Muscle layer of duodenum (tissue), 2 donors: ENCODE measurements around the gene CRYL1.

Source experiments
- H3K27ac ChIP-seq: one replicate; pipeline ENCODE4 v1.7.0; 2013; ENCODE audit warnings: mild to moderate bottlenecking, low read length
- H3K27me3 ChIP-seq: one replicate; pipeline ENCODE4 v1.7.0; 2013; ENCODE audit warnings: low read depth, mild to moderate bottlenecking, control low read depth, low read length
- H3K36me3 ChIP-seq, 2 donors: one replicate each; pipeline ENCODE4 v1.7.0; 2013; ENCODE audit warnings: low read length in 2 of 2, control low read depth in 1 of 2, mild to moderate bottlenecking in 1 of 2; ENCODE audit not compliant: insufficient read depth in 2 of 2, control insufficient read depth in 1 of 2
- H3K4me1 ChIP-seq, 2 donors: one replicate each; pipeline ENCODE4 v1.7.0; 2013; ENCODE audit warnings: low read length in 2 of 2, mild to moderate bottlenecking in 2 of 2, control low read depth in 1 of 2, moderate library complexity in 1 of 2; ENCODE audit not compliant: insufficient read depth in 2 of 2, control insufficient read depth in 1 of 2
- H3K4me3 ChIP-seq, 2 donors: one replicate each; pipeline ENCODE4 v1.7.0; 2013; ENCODE audit warnings: low read length in 2 of 2, low read depth in 1 of 2, mild to moderate bottlenecking in 1 of 2
- H3K9me3 ChIP-seq, 2 donors: one replicate each; pipeline ENCODE4 v1.7.0; 2013; ENCODE audit warnings: low read length in 2 of 2, control low read depth in 1 of 2, mild to moderate bottlenecking in 1 of 2; ENCODE audit not compliant: control insufficient read depth in 1 of 2
- donor health status: healthy.

Gene CRYL1

DNA sequence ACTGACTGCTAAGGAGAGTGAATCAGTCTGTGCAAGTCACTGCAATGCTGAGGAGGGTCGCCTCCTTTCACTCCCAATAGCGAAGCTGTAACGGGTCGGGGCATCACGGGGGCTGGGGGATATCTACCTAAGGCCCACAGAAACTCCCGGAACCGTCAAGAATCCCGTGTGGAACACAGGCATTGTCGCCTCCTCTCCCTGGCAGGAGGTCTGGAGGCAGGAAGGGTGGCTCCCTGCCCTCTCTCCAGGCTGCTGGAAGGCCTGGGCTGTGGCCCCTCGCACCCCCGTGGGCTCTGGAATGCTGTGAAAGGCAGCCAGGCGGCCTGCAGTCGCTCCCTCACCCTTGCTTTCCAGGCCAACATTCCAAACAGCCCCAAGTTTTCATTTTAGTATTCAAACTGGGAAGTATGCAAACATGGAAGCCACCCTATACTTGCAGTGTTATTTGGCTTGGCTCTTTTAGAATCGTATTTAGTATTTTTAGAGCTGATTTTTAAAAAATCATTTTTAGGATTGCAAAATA, 109.4 kb downstream of the CRYL1 start:
- H3K4me3 ChIP-seq = no peak overlapping the region
- H3K9me3 ChIP-seq = no peaks in the 10 kb centered on the region
- no peaks in the 10 kb centered on the region for H3K4me1 ChIP-seq
- H3K27ac ChIP-seq = no peak overlapping the region
- peaks cover 0 to 5% of the 10 kb centered on the region in 2 donors for H3K36me3 ChIP-seq
- H3K27me3 ChIP-seq = no peaks in the 10 kb centered on the region

DNA sequence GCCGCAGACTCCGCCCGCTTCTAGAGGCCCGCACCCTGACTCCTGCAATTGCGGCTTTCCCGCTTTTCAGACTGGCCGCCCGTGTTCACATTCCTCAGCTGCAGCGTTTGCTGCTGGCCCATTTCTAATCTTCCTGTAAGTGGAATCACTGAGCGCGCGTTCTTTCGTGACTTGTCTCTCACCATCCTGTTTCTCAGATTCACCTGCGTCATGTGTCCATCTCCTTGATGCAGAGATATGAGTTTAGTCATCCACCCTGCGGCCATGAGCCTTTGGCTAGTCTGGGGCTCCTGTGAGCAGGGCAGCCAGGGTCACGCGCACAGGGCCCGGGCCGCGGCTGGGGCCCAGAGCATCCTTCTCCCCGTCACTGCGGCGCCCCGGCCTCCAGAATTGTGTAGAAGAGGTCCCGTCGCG, 110.0 kb downstream of the CRYL1 start:
- Histone ChIP-seq H3K36me3 (peaks cover 0 to 5% of the 10 kb centered on the region in 2 donors), H3K4me3 (no peak overlapping the region), H3K9me3 (no peaks in the 10 kb centered on the region), H3K27ac (no peak overlapping the region), H3K4me1 (no peaks in the 10 kb centered on the region), H3K27me3 (no peaks in the 10 kb centered on the region)

- Histone ChIP-seq H3K36me3 (peaks cover 0 to 5% of the 10 kb centered on the region in 2 donors), H3K4me1 (no peaks in the 10 kb centered on the region), H3K9me3 (no peaks in the 10 kb centered on the region), H3K27ac (no peak overlapping the region), H3K4me3 (no peak overlapping the region), H3K27me3 (no peaks in the 10 kb centered on the region)
Observed at GRCh38 chr13:20415306-20415679, 110.4 kb downstream of the CRYL1 start.

GRCh38 chr13:20414546-20415305, 110.9 kb downstream of the CRYL1 start:
- Histone ChIP-seq H3K36me3 (peaks cover 0 to 4% of the 10 kb centered on the region in 2 donors), H3K27ac (no peak overlapping the region), H3K4me1 (no peaks in the 10 kb centered on the region), H3K9me3 (no peaks in the 10 kb centered on the region), H3K27me3 (no peaks in the 10 kb centered on the region), H3K4me3 (no peak overlapping the region)

DNA sequence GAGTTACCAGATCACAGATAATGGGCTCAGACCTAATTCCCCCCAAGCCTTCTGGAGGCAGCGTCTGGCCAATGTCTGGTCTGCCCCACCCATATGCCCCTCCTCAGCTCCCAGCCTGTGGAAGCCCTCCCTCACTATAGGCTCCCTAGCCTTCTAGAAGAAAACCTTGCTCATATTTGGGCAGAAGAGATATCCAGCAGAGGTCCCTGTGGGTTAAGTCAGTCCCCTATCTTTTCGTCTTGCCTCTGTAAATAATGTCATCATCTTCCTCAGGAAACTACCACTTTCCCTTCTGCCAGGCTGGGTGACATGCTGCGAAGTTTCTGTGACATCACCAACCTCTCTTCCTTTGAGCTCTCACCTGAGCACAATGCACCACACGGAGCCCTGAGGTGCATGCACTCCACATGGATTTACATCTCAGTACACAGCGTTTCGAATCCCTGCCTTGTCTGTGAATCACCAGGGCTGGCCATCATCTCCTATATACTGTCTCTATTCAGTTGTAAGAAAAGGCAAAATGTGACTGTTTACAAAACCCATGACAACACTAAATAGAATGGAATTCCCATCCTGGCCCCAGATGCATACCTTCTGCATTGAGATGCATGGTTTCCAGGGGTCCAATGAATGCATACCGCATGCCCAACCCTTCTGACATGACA, 112.8 kb downstream of the CRYL1 start:
- H3K27ac ChIP-seq = no peak overlapping the region
- H3K4me3 ChIP-seq = no peak overlapping the region
- H3K9me3 ChIP-seq = no peaks in the 10 kb centered on the region
- no peaks in the 10 kb centered on the region for H3K36me3 ChIP-seq
- no peaks in the 10 kb centered on the region for H3K4me1 ChIP-seq
- H3K27me3 ChIP-seq = no peaks in the 10 kb centered on the region

DNA sequence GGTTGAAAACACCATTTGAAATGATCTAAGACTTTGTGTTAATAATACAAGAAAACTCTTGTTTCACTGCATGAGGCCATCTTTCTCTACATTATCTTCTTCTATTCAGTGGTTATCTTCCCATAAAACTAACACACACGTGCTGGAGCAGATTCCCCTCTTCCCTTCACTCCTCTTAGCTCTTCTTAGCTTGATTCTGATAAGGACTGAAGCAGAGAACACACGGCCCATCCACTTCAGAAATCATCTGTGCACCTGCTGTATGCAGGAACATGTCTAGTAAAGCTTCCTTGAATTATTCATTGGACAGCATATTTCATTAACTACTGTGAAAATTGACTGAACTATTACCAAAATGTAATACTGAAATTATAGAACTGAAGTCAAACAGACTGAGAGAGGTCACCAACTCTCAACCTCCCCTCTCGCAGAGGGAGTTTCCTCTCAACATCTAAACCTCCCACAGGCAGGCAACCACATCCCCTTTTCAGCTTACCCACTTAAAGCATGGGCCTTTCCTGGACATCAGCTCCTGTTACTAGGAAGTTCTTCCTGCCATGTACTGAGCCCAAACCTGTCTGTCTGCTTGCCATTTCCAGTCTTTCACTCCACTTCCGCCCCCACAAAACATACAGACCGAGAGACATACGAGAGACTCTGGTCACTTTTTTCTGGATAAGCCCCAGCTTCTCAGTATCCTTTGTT, 113.9 kb downstream of the CRYL1 start:
- Histone ChIP-seq H3K4me3 (no peak overlapping the region), H3K27ac (no peak overlapping the region), H3K4me1 (no peaks in the 10 kb centered on the region)

DNA sequence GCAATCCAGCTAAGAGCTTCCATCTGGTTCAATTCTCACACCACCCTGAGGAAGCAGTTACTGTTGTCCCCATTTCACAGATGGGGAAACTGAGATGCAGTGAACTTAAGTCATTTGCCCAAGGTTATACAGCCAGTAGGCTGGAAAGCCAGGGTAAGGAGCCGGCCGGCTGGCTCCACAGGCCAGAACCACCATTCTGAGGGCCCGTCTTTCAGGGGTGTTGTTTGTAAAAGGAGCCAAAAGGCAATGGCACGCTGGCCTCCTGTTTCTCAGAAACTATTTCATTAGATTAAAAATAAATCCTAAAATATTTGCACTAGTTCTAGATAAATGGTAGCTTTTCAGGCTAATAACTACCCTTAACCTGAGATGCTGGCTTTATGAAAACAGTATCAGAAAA, 114.9 kb downstream of the CRYL1 start:
- Histone ChIP-seq H3K4me1 (no peaks in the 10 kb centered on the region), H3K4me3 (no peak overlapping the region)

More for the DNA sequence above, 113.9 kb downstream of the CRYL1 start:
- Histone ChIP-seq H3K9me3 (no peaks in the 10 kb centered on the region), H3K36me3 (no peaks in the 10 kb centered on the region), H3K27me3 (no peaks in the 10 kb centered on the region)

GRCh38 chr13:20408181-20408580, 117.5 kb downstream of the CRYL1 start:
- no peaks in the 10 kb centered on the region for H3K27me3 ChIP-seq
- H3K4me1 ChIP-seq = no peaks in the 10 kb centered on the region
- no peak overlapping the region for H3K27ac ChIP-seq
- H3K9me3 ChIP-seq = no peaks in the 10 kb centered on the region
- peaks cover 4 to 22% of the 10 kb centered on the region in 2 donors for H3K36me3 ChIP-seq
- no peak overlapping the region for H3K4me3 ChIP-seq

More for the DNA sequence above, 114.9 kb downstream of the CRYL1 start:
- Histone ChIP-seq H3K27ac (no peak overlapping the region), H3K9me3 (no peaks in the 10 kb centered on the region), H3K36me3 (peaks cover 0 to under 1% of the 10 kb centered on the region in 2 donors), H3K27me3 (no peaks in the 10 kb centered on the region)

DNA sequence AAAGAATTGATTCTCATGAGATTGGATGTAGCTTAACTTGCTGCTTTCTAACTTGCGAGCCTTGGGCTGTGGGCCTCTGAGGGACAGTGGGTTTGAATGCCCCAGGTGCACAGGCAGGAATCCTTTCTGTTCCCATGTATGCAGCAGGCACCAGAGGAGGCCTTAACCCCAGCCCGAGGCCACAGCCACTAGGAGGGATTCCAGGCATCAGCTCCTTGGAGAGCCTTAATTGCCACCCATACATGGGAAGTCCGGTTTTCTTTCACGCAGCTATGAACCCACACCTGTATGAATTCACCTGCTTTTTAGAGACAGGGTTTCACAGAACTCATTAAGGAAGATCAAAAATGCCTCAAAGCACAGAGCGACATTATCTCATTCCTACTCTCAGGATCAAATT, 117.9 kb downstream of the CRYL1 start:
- Histone ChIP-seq H3K27ac (no peak overlapping the region), H3K36me3 (peaks cover 8 to 22% of the 10 kb centered on the region in 2 donors), H3K9me3 (no peaks in the 10 kb centered on the region), H3K27me3 (no peaks in the 10 kb centered on the region), H3K4me1 (no peaks in the 10 kb centered on the region), H3K4me3 (no peak overlapping the region)

DNA sequence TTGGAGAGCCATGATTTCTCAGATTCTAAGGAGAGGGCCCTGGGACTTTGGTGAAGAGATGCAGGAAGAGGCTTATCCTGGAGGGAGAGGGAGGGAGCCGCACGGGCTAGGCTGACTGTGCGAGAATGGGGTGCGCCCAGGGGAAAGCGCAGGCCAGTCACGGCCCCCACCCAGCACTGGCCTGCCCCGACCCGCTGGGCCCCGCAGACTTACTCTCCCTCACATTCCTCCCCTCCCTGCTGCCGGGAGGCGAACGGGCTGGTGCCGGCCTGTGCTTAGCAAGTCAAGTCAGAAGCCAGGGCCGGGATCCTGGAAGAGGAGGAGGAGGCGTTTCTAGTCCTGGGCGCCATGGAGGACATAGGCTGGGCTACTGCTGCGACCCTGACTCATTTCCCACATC, 120.0 kb downstream of the CRYL1 start:
- Histone ChIP-seq H3K4me3 (no peak overlapping the region), H3K9me3 (no peaks in the 10 kb centered on the region), H3K27ac (no peak overlapping the region), H3K27me3 (no peaks in the 10 kb centered on the region), H3K4me1 (peaks cover 0 to 6% of the 10 kb centered on the region in 2 donors), H3K36me3 (peaks cover 8 to 22% of the 10 kb centered on the region in 2 donors)
